Kidney (tissue), 14 donors: ENCODE results near the gene UBAP1L. TPM values are rescaled to one million over a fixed set of nuclear protein-coding genes. Genes with fewer than 3 reads are reported as not detected.
"Not testable (repeated sequence)": the region's sequence is repeated elsewhere in the genome, so short reads cannot be mapped to it uniquely, and the experiment has no call there.

ENCODE experiments used
- DNase-seq, 5 donors: peaks; one replicate each; pipeline ENCODE4 v3.0.0-alpha.2; 2013 to 2020
- FAIRE-seq: peaks from 2 replicates; lab custom pipeline; 2012; peaks lifted over from hg19 to GRCh38; lab: Jason Lieb, UNC
- H3K27ac ChIP-seq, 2 donors: one replicate each; pipeline ENCODE4 v1.7.0; 2013; ENCODE audit warnings: low read depth in 2 of 2, low read length in 2 of 2, inconsistent platforms in 1 of 2
- H3K27me3 ChIP-seq: one replicate; pipeline ENCODE4 v1.7.1; 2013; ENCODE audit warnings: low read length, inconsistent platforms; ENCODE audit not compliant: control insufficient read depth, insufficient read depth
- H3K36me3 ChIP-seq, 3 donors: one replicate each; pipeline versions ENCODE4 v1.7.0 to v1.7.1; 2013; ENCODE audit warnings: low read length in 3 of 3, control low read depth in 1 of 3, inconsistent platforms in 1 of 3; ENCODE audit not compliant: insufficient read depth in 3 of 3, control insufficient read depth in 2 of 3
- H3K4me1 ChIP-seq, 3 donors: one replicate each; pipeline versions ENCODE4 v1.7.0 to v1.7.1; 2013; ENCODE audit warnings: low read length in 3 of 3, inconsistent platforms in 1 of 3, low read depth in 1 of 3; ENCODE audit not compliant: control insufficient read depth in 2 of 3, insufficient read depth in 2 of 3
- H3K4me3 ChIP-seq, 3 donors: one replicate each; pipeline versions ENCODE4 v1.7.0 to v1.8.1; 2013; ENCODE audit warnings: low read length in 3 of 3, control low read depth in 1 of 3, inconsistent platforms in 1 of 3
- H3K9ac ChIP-seq, 3 donors: one replicate each; pipeline versions ENCODE4 v1.7.0 to v1.7.1; 2013; ENCODE audit warnings: low read length in 3 of 3, control low read depth in 1 of 3, inconsistent platforms in 1 of 3
- H3K9me3 ChIP-seq, 3 donors: one replicate each; pipeline versions ENCODE4 v1.7.0 to v1.7.1; 2013; ENCODE audit warnings: low read length in 3 of 3, control low read depth in 1 of 3, inconsistent platforms in 1 of 3; ENCODE audit not compliant: control insufficient read depth in 2 of 3, insufficient read depth in 1 of 3
- intact Hi-C: fragments of 100-400 bp; cut with DNase I; formaldehyde crosslinking; loops from one replicate; pipeline ENCODE4 v1.11.1; 2022
- polyA plus RNA-seq: library from polyadenylated mRNA; stranded (reverse); fragments of 350-450 nt; fragmentation: Illumina TruSeq; extraction: RNeasy Lipid Tissue Mini Kit (QIAGEN cat#74804); gene quantifications from one replicate; pipeline ENCODE4 v1.2.3, GENCODE V29; 2014; ENCODE audit warnings: low read depth, low replicate concordance; ENCODE audit not compliant: insufficient read depth
- total RNA-seq: library from RNA; stranded (reverse); fragmentation: NEBNext Ultra II Directional; extraction: Animal tissue kit (Norgen Biotek cat#: 25700); gene quantifications from one replicate; pipeline ENCODE4 v1.2.1, GENCODE V29; 2021
- TF ChIP-seq, protein P1 (sequence below): IDR thresholded peaks from 3 replicates; pipeline ENCODE4 v1.5.1; 2012; ENCODE audit warnings: mild to moderate bottlenecking, moderate library complexity, borderline replicate concordance; ENCODE audit not compliant: insufficient read depth; ENCODE audit errors: extremely low read depth
- donor health status: control.
- donor health status: control.
- donor health status: control.
- donor health status: control.
- donor health status: control.
- donor health status: DM: yes; HTN: yes; CAD: no.
- donor health status: Normal renal cell carcinoma (clear cell type).

UBAP1L gene
- total and polyA plus RNA-seq, 2 donors from 2014 or later, result 2.1 to 5.4 TPM

DNA sequence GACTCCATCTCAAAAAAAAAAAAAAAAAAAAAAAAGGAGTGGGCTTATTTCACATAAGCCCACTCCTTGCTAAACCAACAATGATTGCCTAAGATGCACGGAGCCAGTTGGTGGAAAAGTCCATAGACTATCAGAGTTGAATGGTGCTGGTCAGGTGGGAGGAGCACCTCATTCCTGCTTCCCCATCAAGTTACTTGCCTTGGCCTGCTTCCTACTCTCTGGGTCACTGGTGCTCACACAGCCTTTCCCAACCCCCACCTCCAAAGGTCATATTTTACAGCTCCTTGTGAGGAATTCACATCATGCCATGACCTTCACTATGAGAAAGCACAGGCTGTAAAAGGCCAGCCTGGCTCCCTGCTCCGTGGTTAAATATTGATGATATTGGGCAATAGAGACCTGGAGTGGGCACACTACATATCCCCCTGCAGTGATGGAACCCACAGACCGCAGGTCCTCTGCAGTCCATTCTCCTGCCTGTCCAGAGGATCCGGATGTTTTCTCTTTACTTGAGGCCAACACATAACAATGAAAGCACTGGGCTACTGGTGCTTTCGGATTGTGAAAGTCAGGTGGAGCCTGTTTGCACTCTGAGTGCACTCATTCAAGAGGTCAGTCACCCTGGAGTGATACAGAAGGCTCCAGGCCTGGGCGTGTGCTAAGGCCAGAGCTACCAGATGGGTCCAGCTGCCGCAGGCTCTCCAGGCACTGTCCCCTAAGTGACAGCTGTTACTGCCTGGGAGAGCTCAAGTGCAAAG lies 70.1 kb downstream of the UBAP1L start, which contains the start of gene SLC51B:
SLC51B (plus strand) TSS at position 664 of the 758 bp plus-strand sequence. CDS start 4,618 bp downstream, outside the sequence.
- no peaks in the 10 kb centered on the region for H3K36me3 ChIP-seq
- H3K9ac ChIP-seq, result peak within 1 kb of the TSS in 1 of 3 donors; percentile 63
- H3K4me3 ChIP-seq, result peak within 1 kb of the TSS; percentile 16 to 65 (median 65)
- TF ChIP-seq, protein P1, sequence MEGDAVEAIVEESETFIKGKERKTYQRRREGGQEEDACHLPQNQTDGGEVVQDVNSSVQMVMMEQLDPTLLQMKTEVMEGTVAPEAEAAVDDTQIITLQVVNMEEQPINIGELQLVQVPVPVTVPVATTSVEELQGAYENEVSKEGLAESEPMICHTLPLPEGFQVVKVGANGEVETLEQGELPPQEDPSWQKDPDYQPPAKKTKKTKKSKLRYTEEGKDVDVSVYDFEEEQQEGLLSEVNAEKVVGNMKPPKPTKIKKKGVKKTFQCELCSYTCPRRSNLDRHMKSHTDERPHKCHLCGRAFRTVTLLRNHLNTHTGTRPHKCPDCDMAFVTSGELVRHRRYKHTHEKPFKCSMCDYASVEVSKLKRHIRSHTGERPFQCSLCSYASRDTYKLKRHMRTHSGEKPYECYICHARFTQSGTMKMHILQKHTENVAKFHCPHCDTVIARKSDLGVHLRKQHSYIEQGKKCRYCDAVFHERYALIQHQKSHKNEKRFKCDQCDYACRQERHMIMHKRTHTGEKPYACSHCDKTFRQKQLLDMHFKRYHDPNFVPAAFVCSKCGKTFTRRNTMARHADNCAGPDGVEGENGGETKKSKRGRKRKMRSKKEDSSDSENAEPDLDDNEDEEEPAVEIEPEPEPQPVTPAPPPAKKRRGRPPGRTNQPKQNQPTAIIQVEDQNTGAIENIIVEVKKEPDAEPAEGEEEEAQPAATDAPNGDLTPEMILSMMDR, result no peak
- H3K27me3 ChIP-seq, result no peaks in the 10 kb centered on the region
- H3K27ac ChIP-seq, result peak within 1 kb of the TSS; percentile 82 to 84
- peak; percentile 59 to 82 (median 70) for DNase-seq
- no peaks in the 10 kb centered on the region for H3K9me3 ChIP-seq
- intact Hi-C loops, result no loop called here
- peaks cover 5 to 20% (median 17%) of the 10 kb centered on the region in 3 donors for H3K4me1 ChIP-seq
- FAIRE-seq, result no peak

DNA sequence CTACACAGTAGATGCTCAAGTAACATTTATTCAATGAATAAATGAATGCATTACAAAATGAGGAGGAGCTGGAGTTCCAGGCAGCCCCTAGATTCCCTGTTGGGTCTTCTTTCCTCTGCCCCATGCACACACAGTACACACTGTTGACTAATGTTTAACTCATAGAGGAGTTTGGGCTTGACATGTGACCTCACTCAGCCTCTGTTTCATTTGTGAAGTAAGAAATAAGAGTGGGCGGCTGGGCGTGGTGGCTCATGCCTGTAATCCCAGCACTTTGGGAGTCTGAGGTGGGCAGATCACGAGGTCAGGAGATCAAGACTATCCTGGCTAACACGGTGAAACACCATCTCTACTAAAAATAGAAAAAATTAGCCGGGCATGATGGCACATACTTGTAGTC lies 70.8 kb downstream of the UBAP1L start:
- H3K9ac ChIP-seq, H3K4me3 ChIP-seq, H3K36me3 ChIP-seq, intact Hi-C loops, H3K27me3 ChIP-seq, FAIRE-seq, H3K9me3 ChIP-seq: not testable (repeated sequence)
- peak in 3 of 5 donors; percentile 50 to 81 (median 70) for DNase-seq
- H3K27ac ChIP-seq, result peak overlapping the region; percentile 26 to 84
- H3K4me1 ChIP-seq, result peaks cover 5 to 20% (median 12%) of the 10 kb centered on the region in 3 donors

DNA sequence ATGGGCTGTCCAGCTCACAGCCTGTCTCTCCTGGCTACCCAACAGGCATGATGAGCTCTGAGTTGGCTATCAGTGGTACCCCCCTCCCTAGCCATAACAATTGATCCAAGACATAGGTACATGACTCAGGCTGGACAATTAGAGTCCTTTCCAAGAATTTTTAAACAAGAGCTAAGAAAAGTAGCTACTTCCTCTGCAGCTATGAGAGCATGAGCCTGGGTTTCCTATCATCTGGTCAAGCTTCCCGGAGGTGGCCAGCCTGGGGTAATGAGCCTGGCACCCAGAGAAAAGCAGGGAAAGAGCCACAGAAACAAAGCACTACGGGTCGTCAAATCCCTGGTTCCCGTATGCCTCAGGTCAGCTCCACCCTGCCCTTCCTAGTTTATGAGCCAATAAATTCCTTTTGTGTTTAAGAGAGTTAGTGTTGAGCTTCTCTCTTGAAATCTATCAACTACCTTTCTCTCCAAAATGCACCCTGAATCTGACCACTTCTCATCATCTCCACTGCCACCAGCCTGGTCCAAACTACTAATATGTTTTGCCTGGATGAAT lies 72.1 kb downstream of the UBAP1L start:
- FAIRE-seq (no peak), DNase-seq (no peak)
- Histone ChIP-seq H3K36me3 (no peaks in the 10 kb centered on the region), H3K27me3 (no peaks in the 10 kb centered on the region), H3K9me3 (no peaks in the 10 kb centered on the region), H3K27ac (peak overlapping the region; percentile 30 to 67), H3K4me1 (peaks cover 5 to 20% (median 12%) of the 10 kb centered on the region in 3 donors), H3K4me3 (no peak overlapping the region), H3K9ac (no peak overlapping the region)
- intact Hi-C loops, result no loop called here
- TF ChIP-seq, protein P1, result no peak

Other genes starting within 250 kb of the UBAP1L start
- 8.0 TPM for gene ANKDD1A, start 203.3 kb downstream of the UBAP1L start, total RNA-seq
- 1.9 TPM for gene ANKDD1A, start 203.3 kb downstream of the UBAP1L start, polyA plus RNA-seq
- gene SPG21, start 125.3 kb downstream of the UBAP1L start, total RNA-seq, result 82.8 TPM
- gene SPG21, start 125.3 kb downstream of the UBAP1L start, polyA plus RNA-seq, result 115 TPM
- 12.5 TPM for gene MTFMT, start 85.6 kb downstream of the UBAP1L start, total RNA-seq
- 11.7 TPM for gene MTFMT, start 85.6 kb downstream of the UBAP1L start, polyA plus RNA-seq
- gene SLC51B, start 69.8 kb downstream of the UBAP1L start, total RNA-seq, result 2.9 TPM
- 40.9 TPM for gene SLC51B, start 69.8 kb downstream of the UBAP1L start, polyA plus RNA-seq
- gene RASL12, start 47.2 kb downstream of the UBAP1L start, total RNA-seq, result 7.6 TPM
- 6.7 TPM for gene RASL12, start 47.2 kb downstream of the UBAP1L start, polyA plus RNA-seq
- gene KBTBD13, start 38.5 kb downstream of the UBAP1L start, total RNA-seq, result 0.06 TPM
- gene KBTBD13, start 38.5 kb downstream of the UBAP1L start, polyA plus RNA-seq, result not detected
- 21.5 TPM for gene PDCD7, start 18.6 kb upstream of the UBAP1L start, total RNA-seq
- gene PDCD7, start 18.6 kb upstream of the UBAP1L start, polyA plus RNA-seq, result 10.4 TPM
- gene CLPX, start 70.1 kb upstream of the UBAP1L start, total RNA-seq, result 48.2 TPM
- gene CLPX, start 70.1 kb upstream of the UBAP1L start, polyA plus RNA-seq, result 18.4 TPM
- 1.5 TPM for gene CILP, start 96.3 kb upstream of the UBAP1L start, total RNA-seq
- 0.37 TPM for gene CILP, start 96.3 kb upstream of the UBAP1L start, polyA plus RNA-seq
- 7.8 TPM for gene PARP16, start 171.7 kb upstream of the UBAP1L start, total RNA-seq
- gene PARP16, start 171.7 kb upstream of the UBAP1L start, polyA plus RNA-seq, result 7.0 TPM
- gene RNU5A-1, start 180.9 kb upstream of the UBAP1L start, total RNA-seq, result not detected
- gene RNU5A-1, start 180.9 kb upstream of the UBAP1L start, polyA plus RNA-seq, result not detected
- 54.0 TPM for gene RNU5B-1, start 189.5 kb upstream of the UBAP1L start, total RNA-seq
- gene RNU5B-1, start 189.5 kb upstream of the UBAP1L start, polyA plus RNA-seq, result not detected